ENCODE data around the gene FZD1.

DNA sequence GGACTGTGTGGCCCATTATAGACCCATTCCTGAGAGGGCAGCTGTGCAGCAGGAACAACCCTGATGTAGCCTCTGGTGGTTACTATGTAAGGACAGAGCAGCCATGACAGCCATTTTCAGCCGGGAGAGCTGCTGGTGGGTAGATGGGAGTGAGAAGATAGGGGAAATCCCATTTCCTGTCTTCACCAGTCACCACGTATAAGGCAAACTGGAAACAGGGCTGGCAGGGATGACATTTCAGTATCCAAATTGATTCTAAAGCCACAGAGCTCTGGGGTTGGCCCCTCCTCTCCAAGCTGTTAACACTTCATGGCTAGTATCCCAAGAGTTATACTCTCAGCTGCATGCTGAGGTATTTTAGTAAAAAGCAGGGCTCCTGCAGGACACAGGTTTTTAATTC lies 15.2 kb upstream of the FZD1 start:
- no peak for TF ChIP-seq POLR2A (IDR thresholded peaks at IDR 0.05)
- TF ChIP-seq, protein P1, sequence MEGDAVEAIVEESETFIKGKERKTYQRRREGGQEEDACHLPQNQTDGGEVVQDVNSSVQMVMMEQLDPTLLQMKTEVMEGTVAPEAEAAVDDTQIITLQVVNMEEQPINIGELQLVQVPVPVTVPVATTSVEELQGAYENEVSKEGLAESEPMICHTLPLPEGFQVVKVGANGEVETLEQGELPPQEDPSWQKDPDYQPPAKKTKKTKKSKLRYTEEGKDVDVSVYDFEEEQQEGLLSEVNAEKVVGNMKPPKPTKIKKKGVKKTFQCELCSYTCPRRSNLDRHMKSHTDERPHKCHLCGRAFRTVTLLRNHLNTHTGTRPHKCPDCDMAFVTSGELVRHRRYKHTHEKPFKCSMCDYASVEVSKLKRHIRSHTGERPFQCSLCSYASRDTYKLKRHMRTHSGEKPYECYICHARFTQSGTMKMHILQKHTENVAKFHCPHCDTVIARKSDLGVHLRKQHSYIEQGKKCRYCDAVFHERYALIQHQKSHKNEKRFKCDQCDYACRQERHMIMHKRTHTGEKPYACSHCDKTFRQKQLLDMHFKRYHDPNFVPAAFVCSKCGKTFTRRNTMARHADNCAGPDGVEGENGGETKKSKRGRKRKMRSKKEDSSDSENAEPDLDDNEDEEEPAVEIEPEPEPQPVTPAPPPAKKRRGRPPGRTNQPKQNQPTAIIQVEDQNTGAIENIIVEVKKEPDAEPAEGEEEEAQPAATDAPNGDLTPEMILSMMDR (IDR thresholded peaks at IDR 0.05): no peak

Measured in vagina (tissue), 2 donors.